GM18519 (cell line): ENCODE data around the gene A2M.

Experiments used
- ATAC-seq: cut with Tn5 transposase; IDR thresholded peaks from one replicate; pipeline ENCODE4 v1.9.1; 2021; ENCODE audit warnings: mild to moderate bottlenecking, moderate library complexity; ENCODE audit not compliant: unreplicated experiment, low FRiP score

Gene A2M

GRCh38 chr12:9123781-9124382 is 8.2 kb upstream of the A2M start:
- no peak for ATAC-seq

GRCh38 chr12:9122091-9122609 is 6.4 kb upstream of the A2M start:
- ATAC-seq: no peak

GRCh38 chr12:9120487-9121184 is 4.9 kb upstream of the A2M start:
- ATAC-seq: no peak

GRCh38 chr12:9118158-9118557 is 2.4 kb upstream of the A2M start:
- no peak for ATAC-seq

GRCh38 chr12:9114946-9115345 is 773 bp downstream of the A2M start:
- no peak for ATAC-seq

- ATAC-seq: no peak
These were observed 1.8 kb downstream of the A2M start for GRCh38 chr12:9113987-9114309.

GRCh38 chr12:9113296-9113986 is 2.3 kb downstream of the A2M start:
- ATAC-seq: no peak

GRCh38 chr12:9112076-9112853 is 3.5 kb downstream of the A2M start:
- no peak for ATAC-seq

GRCh38 chr12:9111525-9111924 is 4.2 kb downstream of the A2M start:
- no peak for ATAC-seq

GRCh38 chr12:9109737-9110491 is 5.8 kb downstream of the A2M start:
- no peak for ATAC-seq

GRCh38 chr12:9109213-9109522 is 6.6 kb downstream of the A2M start:
- ATAC-seq: no peak

GRCh38 chr12:9108504-9109212 is 7.1 kb downstream of the A2M start:
- no peak for ATAC-seq

GRCh38 chr12:9107542-9107873 is 8.2 kb downstream of the A2M start:
- ATAC-seq: no peak

- no peak for ATAC-seq
These were observed 8.8 kb downstream of the A2M start for GRCh38 chr12:9106610-9107541.

- no peak for ATAC-seq
These were observed 9.7 kb downstream of the A2M start for GRCh38 chr12:9106067-9106466.

GRCh38 chr12:9104767-9105423 is 10.8 kb downstream of the A2M start:
- ATAC-seq: no peak

GRCh38 chr12:9104087-9104486 is 11.6 kb downstream of the A2M start:
- ATAC-seq: no peak

GRCh38 chr12:9103050-9103849 is 12.5 kb downstream of the A2M start:
- ATAC-seq: no peak
